GM12878 (cell line): ENCODE results near the gene APC2. TPM values are rescaled to one million over a fixed set of nuclear protein-coding genes. Genes with fewer than 3 reads are reported as not detected.

Source experiments
- ATAC-seq: fragments of 200-7000 bp; cut with Tn5 transposase; 3 replicates; pipeline ENCODE4 v1.9.1; 2020; ENCODE audit warnings: mild to moderate bottlenecking, moderate library complexity
- BruUV-seq: library from RNA; stranded (reverse); fragments of 400-500 nt; replicated peaks from 2 replicates; lab custom pipeline; 2021; lab: Mats Ljungman, UMichigan
- CTCF ChIA-PET: fragments of 300-600 bp; sonication (Branson Sonifier 250); formaldehyde crosslinking; extraction: SDS; loops from one replicate; lab custom pipeline; 2021; ENCODE audit warnings: inconsistent platforms; lab: Yijun Ruan, JAX
- POLR2A ChIA-PET: fragments of 350-600 bp; formaldehyde crosslinking; extraction: SDS; loops from one replicate; lab custom pipeline; 2021; ENCODE audit warnings: inconsistent platforms; lab: Charles Lee
- RAD21 ChIA-PET: fragments of 300-600 bp; sonication (Branson Sonifier 250); formaldehyde crosslinking; loops from one replicate; lab custom pipeline; 2023; ENCODE audit warnings: antibody characterized with exemption; ENCODE audit not compliant: unreplicated experiment; lab: Charles Lee
- SMC1A ChIA-PET: fragments of 300-600 bp; sonication (Branson Sonifier 250); formaldehyde crosslinking; loops from one replicate; lab custom pipeline; 2023; ENCODE audit not compliant: unreplicated experiment, uncharacterized antibody; lab: Charles Lee
- DNase-seq: peaks from one replicate; pipeline ENCODE4 v3.0.0-alpha.2; 2011; ENCODE audit warnings: low read depth, low spot score
- FAIRE-seq: peaks from 3 replicates; lab custom pipeline; 2011; peaks lifted over from hg19 to GRCh38; lab: Jason Lieb, UNC
- H2AFZ ChIP-seq: 2 replicates; pipeline ENCODE4 v1.6.0; 2011; ENCODE audit warnings: low read depth, low read length, control low read depth; ENCODE audit not compliant: control insufficient read depth
- H3K27ac ChIP-seq: 2 replicates; pipeline ENCODE4 v1.5.1; 2011; ENCODE audit warnings: control low read depth; ENCODE audit not compliant: control insufficient read depth, insufficient read depth
- H3K27me3 ChIP-seq, 2 experiments: replicated peaks in 1 of 2; 2 replicates each; pipeline versions ENCODE4 v1.6.0 to v1.6.1; 2011; ENCODE audit warnings: low read length in 1 of 2; ENCODE audit not compliant: control insufficient read depth in 2 of 2, insufficient read depth in 2 of 2
- H3K36me3 ChIP-seq, 2 experiments: 2 replicates each; pipeline ENCODE4 v1.5.1; 2011; ENCODE audit warnings: low read length in 1 of 2; ENCODE audit not compliant: control insufficient read depth in 2 of 2, insufficient read depth in 2 of 2
- H3K4me1 ChIP-seq: 2 replicates; pipeline ENCODE4 v1.6.1; 2011; ENCODE audit warnings: mild to moderate bottlenecking, low read length, moderate library complexity, mixed read lengths; ENCODE audit not compliant: control insufficient read depth, insufficient read depth
- H3K4me2 ChIP-seq: 2 replicates; pipeline ENCODE4 v1.6.0; 2011; ENCODE audit warnings: control low read depth; ENCODE audit not compliant: control insufficient read depth, insufficient read depth
- H3K4me3 ChIP-seq: fragments of 200-600 bp; sonication (generic); 2 replicates; pipeline ENCODE4 v1.5.1; 2016
- H3K79me2 ChIP-seq: 2 replicates; pipeline ENCODE4 v1.6.0; 2011; ENCODE audit warnings: low read length; ENCODE audit not compliant: control insufficient read depth, insufficient read depth
- H3K9ac ChIP-seq: 2 replicates; pipeline ENCODE4 v1.8.0; 2011; ENCODE audit warnings: low read length, control low read depth, mixed read lengths; ENCODE audit not compliant: control insufficient read depth, insufficient read depth
- H3K9me3 ChIP-seq: replicated peaks from 3 replicates; pipeline ENCODE4 v1.5.1; 2011; ENCODE audit warnings: mild to moderate bottlenecking, low read length; ENCODE audit not compliant: control insufficient read depth, insufficient read depth
- H4K20me1 ChIP-seq: 2 replicates; pipeline ENCODE4 v1.6.0; 2011; ENCODE audit not compliant: control insufficient read depth, insufficient read depth
- BCL11A ChIP-seq: IDR thresholded peaks from 2 replicates; pipeline ENCODE4 v1.6.1; 2011; ENCODE audit warnings: low read depth, low read length
- ESRRA ChIP-seq: IDR thresholded peaks from 2 replicates; pipeline ENCODE4 v1.6.1; 2012; ENCODE audit warnings: mild to moderate bottlenecking, low read length, improper control_type of control experiment
- MTA3 ChIP-seq: IDR thresholded peaks from 2 replicates; pipeline ENCODE4 v1.6.1; 2012; ENCODE audit warnings: low read length, inconsistent platforms, borderline replicate concordance
- MYC ChIP-seq: IDR thresholded peaks from 2 replicates; pipeline ENCODE4 v1.6.1; 2011; ENCODE audit warnings: mild to moderate bottlenecking, low read length, moderate library complexity, inconsistent platforms; ENCODE audit not compliant: insufficient read depth, insufficient replicate concordance, insufficient read length, severe bottlenecking
- NFYB ChIP-seq: IDR thresholded peaks from 2 replicates; pipeline ENCODE4 v1.6.1; 2011; ENCODE audit warnings: low read depth, mild to moderate bottlenecking, low read length, improper control_type of control experiment, moderate library complexity; ENCODE audit not compliant: insufficient read depth
- NR2F1 ChIP-seq: fragments of 450-650 bp; conservative IDR thresholded peaks from 2 replicates; pipeline ENCODE4 v1.6.1; 2017; ENCODE audit warnings: mild to moderate bottlenecking
- REST ChIP-seq: IDR thresholded peaks from 2 replicates; pipeline ENCODE4 v1.6.1; 2012; ENCODE audit warnings: mild to moderate bottlenecking, low read depth, low read length
- TCF3 ChIP-seq: IDR thresholded peaks from 2 replicates; pipeline ENCODE4 v1.6.1; 2012; ENCODE audit warnings: low read depth, mild to moderate bottlenecking, low read length, borderline replicate concordance; ENCODE audit not compliant: insufficient read depth
- ZNF217 ChIP-seq: fragments of 450-650 bp; IDR thresholded peaks from 2 replicates; pipeline ENCODE4 v1.6.1; 2017; ENCODE audit warnings: antibody characterized with exemption, mild to moderate bottlenecking
- ZNF384 ChIP-seq: IDR thresholded peaks from 2 replicates; pipeline ENCODE4 v1.6.1; 2012; ENCODE audit warnings: low read depth, mild to moderate bottlenecking, low read length, improper control_type of control experiment, borderline replicate concordance
- WGBS: methylation state at CpG from one replicate; pipeline ENCODE4 v1.1.6; 2016; ENCODE audit warnings: low lambda C conversion rate; ENCODE audit not compliant: insufficient replicate concordance, insufficient coverage; ENCODE audit errors: missing lambda C conversion rate; 5-methylcytosine and 5-hydroxymethylcytosine counted together
- in situ Hi-C: fragments of 300-500 bp; cut with MboI; formaldehyde crosslinking; loops from 9 replicates; pipeline ENCODE4 v1.14.3; 2018; ENCODE audit warnings: mixed read lengths
- intact Hi-C: fragments of 100-400 bp; cut with micrococcal nuclease; formaldehyde crosslinking; loops from one replicate; pipeline ENCODE4 v1.14.2; 2022; ENCODE audit not compliant: unreplicated experiment
- polyA plus RNA-seq, 11 experiments: library from polyadenylated mRNA; depleted of rRNA in 4 of 11; unstranded in 6 of 11; stranded (reverse) in 5 of 11; fragments of >200 nt; fragmentation: Nextera tagmentation in 4 of 11; fragmentation: Illumina TruSeq in 1 of 11; extraction: Ambion mirVana in 4 of 11; extraction: Trizol in 1 of 11; gene quantifications; 1 replicate in 1 of 11; 2 replicates in 10 of 11; pipeline versions ENCODE4 v1.2.1 to v1.2.3, GENCODE V29; 2011 to 2016; ENCODE audit warnings: inconsistent platforms in 2 of 11, missing spikeins in 2 of 11, low read depth in 1 of 11
- total RNA-seq, 4 experiments: library from RNA; depleted of rRNA in 3 of 4; stranded (reverse); fragments of >200 nt in 3 of 4; fragmentation: Illumina TruSeq in 1 of 4; extraction: Trizol in 1 of 4; gene quantifications; 2 replicates each; pipeline versions ENCODE4 v1.2.1 to v1.2.3, GENCODE V29; 2013 to 2021
- TF ChIP-seq, protein P1 (sequence below): IDR thresholded peaks from 2 replicates; pipeline ENCODE4 v1.6.1; 2011; ENCODE audit warnings: low read depth, low read length, improper control_type of control experiment, borderline replicate concordance
- TF ChIP-seq, protein P2 (sequence below): fragments of 450-650 bp; IDR thresholded peaks from 2 replicates; pipeline ENCODE4 v1.6.1; 2017; ENCODE audit warnings: low read depth, mild to moderate bottlenecking, moderate library complexity
- TF ChIP-seq, protein P3 (sequence below): fragments of 450-650 bp; conservative IDR thresholded peaks from 2 replicates; pipeline ENCODE4 v1.6.1; 2017; ENCODE audit warnings: mild to moderate bottlenecking, moderate library complexity

Gene APC2
- total and polyA plus RNA-seq, 10 of the 15 experiments (the other 5 are each of a cell fraction or from before 2014, with no cell fraction given): under 0.01 to 0.73 (median 0.04) TPM; not detected in 5

DNA sequence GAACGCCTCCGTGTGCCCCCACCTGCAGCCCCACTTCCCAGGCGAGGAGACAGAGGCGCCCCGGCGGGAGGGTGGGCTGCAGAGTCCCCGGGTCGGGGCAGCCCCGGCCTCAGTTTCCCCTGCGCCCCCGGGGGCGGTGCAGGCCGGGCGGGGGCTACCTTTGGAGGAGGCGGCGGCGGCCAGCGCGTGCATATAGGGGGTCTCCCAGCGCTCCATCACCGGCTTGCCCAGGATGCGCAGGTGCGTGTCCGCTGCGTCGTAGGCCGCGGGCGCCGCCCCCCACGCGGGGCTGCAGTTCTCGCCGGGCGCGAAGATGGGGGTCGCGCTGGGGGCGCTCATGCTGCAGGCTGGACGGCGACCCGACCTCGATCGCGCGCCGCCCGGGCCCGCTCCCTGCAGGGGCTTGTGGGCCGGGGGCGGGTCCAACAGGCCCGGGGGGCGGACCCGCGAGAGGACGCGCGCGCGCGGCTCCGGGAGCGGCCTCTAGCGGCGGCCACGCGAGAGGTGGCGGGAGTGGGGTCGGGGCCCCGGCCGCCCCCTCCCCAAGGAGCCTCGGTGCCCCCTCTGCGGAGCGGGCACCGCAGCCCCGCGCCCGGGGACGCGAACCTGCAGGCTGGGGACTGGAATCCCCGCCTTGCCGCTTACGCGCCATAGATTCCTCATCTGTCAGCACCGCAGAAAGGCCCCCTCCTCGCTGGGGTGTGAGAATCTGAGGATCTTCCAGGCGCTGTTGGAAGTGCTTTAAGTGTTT is 48.6 kb upstream of the APC2 start, which contains the start of gene GAMT:
TSS of gene GAMT (minus strand) at position 405 of the 751 bp plus-strand sequence. CDS start at position 339, 66 bp downstream.
- ATAC-seq (peak; percentile 81), DNase-seq (no peak), FAIRE-seq (no peak)
- Histone ChIP-seq H3K4me3 (peak within 1 kb of the TSS; percentile 81), H3K27ac (no peak within 1 kb of the TSS), H2AFZ (peak within 1 kb of the TSS; percentile 72), H3K27me3 (peaks cover 1 to 5% of the 10 kb centered on the region in 2 experiments; a peak in 2 of 4 replicates), H3K9ac (peak within 1 kb of the TSS; percentile 64), H3K4me2 (peak within 1 kb of the TSS; percentile 87), H3K79me2 (no peaks in the 10 kb centered on the region; the same call in 1 of the 2 replicates), H3K4me1 (peaks cover 4% of the 10 kb centered on the region), H3K9me3 (no peaks in the 10 kb centered on the region), H4K20me1 (no peaks in the 10 kb centered on the region), H3K36me3 (no peaks in the 10 kb centered on the region)
- ChIA-PET RAD21 (no interaction called here), POLR2A (no interaction called here), CTCF (no interaction called here), SMC1A (interaction anchor here (1.1 kb wide), 1 partner anchor 18 kb away, joined by 3 read pairs; no protein-coding TSS in a partner anchor)
- in situ Hi-C loops: no loop called here
- intact Hi-C loops: no loop called here
- BruUV-seq: no TSS peak
- 2% methylated on average over 85 of the region's 87 CpGs for WGBS
- TF ChIP-seq NFYB (no peak), ZNF384 (no peak), ESRRA (no peak), NR2F1 (peak; percentile 46; the same call in 1 of the 2 replicates), BCL11A (no peak), MYC (no peak), REST (no peak), TCF3 (no peak), ZNF217 (peak; percentile 29), MTA3 (no peak)
- TF ChIP-seq, protein P1, sequence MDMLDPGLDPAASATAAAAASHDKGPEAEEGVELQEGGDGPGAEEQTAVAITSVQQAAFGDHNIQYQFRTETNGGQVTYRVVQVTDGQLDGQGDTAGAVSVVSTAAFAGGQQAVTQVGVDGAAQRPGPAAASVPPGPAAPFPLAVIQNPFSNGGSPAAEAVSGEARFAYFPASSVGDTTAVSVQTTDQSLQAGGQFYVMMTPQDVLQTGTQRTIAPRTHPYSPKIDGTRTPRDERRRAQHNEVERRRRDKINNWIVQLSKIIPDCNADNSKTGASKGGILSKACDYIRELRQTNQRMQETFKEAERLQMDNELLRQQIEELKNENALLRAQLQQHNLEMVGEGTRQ: no peak
- TF ChIP-seq, protein P2, sequence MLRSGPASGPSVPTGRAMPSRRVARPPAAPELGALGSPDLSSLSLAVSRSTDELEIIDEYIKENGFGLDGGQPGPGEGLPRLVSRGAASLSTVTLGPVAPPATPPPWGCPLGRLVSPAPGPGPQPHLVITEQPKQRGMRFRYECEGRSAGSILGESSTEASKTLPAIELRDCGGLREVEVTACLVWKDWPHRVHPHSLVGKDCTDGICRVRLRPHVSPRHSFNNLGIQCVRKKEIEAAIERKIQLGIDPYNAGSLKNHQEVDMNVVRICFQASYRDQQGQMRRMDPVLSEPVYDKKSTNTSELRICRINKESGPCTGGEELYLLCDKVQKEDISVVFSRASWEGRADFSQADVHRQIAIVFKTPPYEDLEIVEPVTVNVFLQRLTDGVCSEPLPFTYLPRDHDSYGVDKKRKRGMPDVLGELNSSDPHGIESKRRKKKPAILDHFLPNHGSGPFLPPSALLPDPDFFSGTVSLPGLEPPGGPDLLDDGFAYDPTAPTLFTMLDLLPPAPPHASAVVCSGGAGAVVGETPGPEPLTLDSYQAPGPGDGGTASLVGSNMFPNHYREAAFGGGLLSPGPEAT: no peak
- TF ChIP-seq, protein P3, sequence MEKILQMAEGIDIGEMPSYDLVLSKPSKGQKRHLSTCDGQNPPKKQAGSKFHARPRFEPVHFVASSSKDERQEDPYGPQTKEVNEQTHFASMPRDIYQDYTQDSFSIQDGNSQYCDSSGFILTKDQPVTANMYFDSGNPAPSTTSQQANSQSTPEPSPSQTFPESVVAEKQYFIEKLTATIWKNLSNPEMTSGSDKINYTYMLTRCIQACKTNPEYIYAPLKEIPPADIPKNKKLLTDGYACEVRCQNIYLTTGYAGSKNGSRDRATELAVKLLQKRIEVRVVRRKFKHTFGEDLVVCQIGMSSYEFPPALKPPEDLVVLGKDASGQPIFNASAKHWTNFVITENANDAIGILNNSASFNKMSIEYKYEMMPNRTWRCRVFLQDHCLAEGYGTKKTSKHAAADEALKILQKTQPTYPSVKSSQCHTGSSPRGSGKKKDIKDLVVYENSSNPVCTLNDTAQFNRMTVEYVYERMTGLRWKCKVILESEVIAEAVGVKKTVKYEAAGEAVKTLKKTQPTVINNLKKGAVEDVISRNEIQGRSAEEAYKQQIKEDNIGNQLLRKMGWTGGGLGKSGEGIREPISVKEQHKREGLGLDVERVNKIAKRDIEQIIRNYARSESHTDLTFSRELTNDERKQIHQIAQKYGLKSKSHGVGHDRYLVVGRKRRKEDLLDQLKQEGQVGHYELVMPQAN: peak; percentile 79
